Heart right ventricle (tissue), 16 donors: ENCODE measurements around the gene TIAM1. TPM values are rescaled to one million over a fixed set of nuclear protein-coding genes. Genes with fewer than 3 reads are reported as not detected.

Experiments
- ATAC-seq, 8 donors: fragments of 200-7000 bp; cut with Tn5 transposase; one replicate each; pipeline ENCODE4 v1.9.1; 2020; ENCODE audit warnings: mild to moderate bottlenecking in 8 of 8, moderate library complexity in 8 of 8, moderate number of reproducible peaks in 1 of 8
- DNase-seq, 2 donors: peaks; one replicate each; pipeline ENCODE4 v3.0.0-alpha.2; 2020
- H3K27ac ChIP-seq, 10 donors: fragments of 200-600 bp; sonication (generic) in 2 of 10; one replicate each; pipeline versions ENCODE4 v1.5.0 to v1.8.0; 2020 to 2022; ENCODE audit warnings: mild to moderate bottlenecking in 3 of 10
- H3K27me3 ChIP-seq, 7 donors: fragments of 200-600 bp; one replicate each; pipeline ENCODE4 v1.8.0; 2021 to 2022; ENCODE audit warnings: mild to moderate bottlenecking in 2 of 7
- H3K36me3 ChIP-seq, 9 donors: fragments of 200-600 bp; sonication (generic) in 1 of 9; one replicate each; pipeline versions ENCODE4 v1.5.0 to v1.8.0; 2020 to 2022; ENCODE audit warnings: mild to moderate bottlenecking in 2 of 9
- H3K4me1 ChIP-seq, 9 donors: fragments of 200-600 bp; sonication (generic) in 1 of 9; one replicate each; pipeline versions ENCODE4 v1.5.0 to v1.8.0; 2020 to 2022; ENCODE audit warnings: mild to moderate bottlenecking in 4 of 9
- H3K4me3 ChIP-seq, 10 donors: fragments of 200-600 bp; sonication (generic) in 2 of 10; one replicate each; pipeline versions ENCODE4 v1.5.0 to v1.8.0; 2020 to 2022; ENCODE audit warnings: mild to moderate bottlenecking in 7 of 10, moderate library complexity in 2 of 10
- H3K9me3 ChIP-seq, 11 donors: fragments of 200-600 bp in 10 of 11; sonication (generic) in 2 of 11; one replicate each; pipeline versions ENCODE4 v1.5.0 to v1.8.0; 2013 to 2022; ENCODE audit warnings: mild to moderate bottlenecking in 2 of 11, control low read depth in 1 of 11, moderate library complexity in 1 of 11
- WGBS, 2 donors: extraction: QIAGEN DNeasy Blood & Tissue Kit; methylation state at CpG; one replicate each; pipeline ENCODE4 v1.1.7; 2013; ENCODE audit warnings: inconsistent platforms in 1 of 2; 5-methylcytosine and 5-hydroxymethylcytosine counted together
- intact Hi-C, 10 donors: fragments of 100-400 bp; cut with DNase I; formaldehyde crosslinking; loops; one replicate each; pipeline versions ENCODE4 v1.11.1 to v1.14.2; 2022
- polyA plus RNA-seq, 2 donors: library from polyadenylated mRNA; stranded (reverse); fragments of 200-250 nt; gene quantifications; one replicate each; pipeline ENCODE4 v1.2.3, GENCODE V29; 2013
- total RNA-seq, 10 donors: library from RNA; stranded (reverse); fragmentation: NEBNext Ultra II Directional in 3 of 10; extraction: Animal tissue kit (Norgen Biotek cat#: 25700) in 3 of 10; gene quantifications; one replicate each; pipeline versions ENCODE4 v1.2.1 to v1.2.4, GENCODE V29; 2021 to 2023
- TF ChIP-seq, protein P1 (sequence below), 9 donors: fragments of 200-600 bp; sonication (generic) in 2 of 9; IDR thresholded peaks; one replicate each; pipeline versions ENCODE4 v1.5.0 to v1.8.0; 2021 to 2022; ENCODE audit warnings: antibody characterized with exemption in 9 of 9, mild to moderate bottlenecking in 5 of 9, moderate library complexity in 1 of 9
- donor health status: Arrhythmogenic right ventricular cardiomyopathy.
- donor health status: ischemic (EF 13 %, LVEDD 7.1; RV severe dilation, severe dysfunction).
- donor health status: healthy with polysubstance abuse.
- donor health status: DM: no; HTN: yes; CAD: no.
- donor health status: DM: no; HTN: no; CAD: no.
- donor health status: ischemic (EF 25% LVEDD 6.9; RV normal size, moderate dysfunction).
- donor health status: ischemic (EF 25% LVEDD 5.7; RV mildly dilated, moderate dysfunction).
- donor health status: healthy.
- donor health status: DM: yes; HTN: yes; CAD: no.
- donor health status: Ischemic cardiomyopathy.
- donor health status: ischemic (EF 35%, LVEDD 5.7; RV mildly dilated, moderate dysfunction).
- donor health status: nonischemic (EF 11% LVEDD 7.7; RV severe dilation, severe dysfunction).
- donor health status: DM: yes; HTN: yes; CAD: no.
- donor health status: PGD.
- donor health status: ischemic (EF 29% LVEDD 5.4; RV normal size, mild dysfunction).
- donor health status: nonischemic (EF 23%, LVEDD 6.1; RV moderate dilation, normal function).

TIAM1 gene
- total and polyA plus RNA-seq, 12 donors: 0.97 to 4.5 (median 2.0) TPM

DNA sequence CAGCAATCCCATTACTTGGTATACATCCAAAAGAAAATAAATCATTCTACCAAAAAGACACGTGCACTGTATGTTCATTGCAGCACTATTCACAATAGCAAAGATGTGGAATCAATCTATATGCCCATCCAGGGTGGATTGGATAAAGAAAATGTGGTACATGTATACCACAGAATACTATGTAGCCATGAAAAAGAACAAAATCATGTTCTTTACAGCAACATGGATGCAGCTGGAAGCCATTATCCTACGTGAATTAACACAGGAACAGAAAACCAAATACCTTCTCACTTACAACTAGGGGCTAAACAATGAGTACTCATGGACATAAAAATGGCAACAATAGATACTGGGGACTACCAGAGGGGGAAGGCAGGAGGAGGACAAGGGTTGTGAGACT is 147.3 kb downstream of the TIAM1 start:
- Histone ChIP-seq H3K36me3 (peaks cover 0 to 5% (median 0%) of the 10 kb centered on the region in 9 donors), H3K4me3 (no peak overlapping the region), H3K9me3 (no peaks in the 10 kb centered on the region), H3K27me3 (peaks cover 0 to 10% (median 0%) of the 10 kb centered on the region in 7 donors), H3K4me1 (peaks cover 0 to 21% (median 0%) of the 10 kb centered on the region in 9 donors), H3K27ac (no peak overlapping the region)
- ATAC-seq (no peak), DNase-seq (no peak)
- 92 to 97% methylated on average over 2 of the region's 2 CpGs for WGBS, 2 donors
- TF ChIP-seq, protein P1, sequence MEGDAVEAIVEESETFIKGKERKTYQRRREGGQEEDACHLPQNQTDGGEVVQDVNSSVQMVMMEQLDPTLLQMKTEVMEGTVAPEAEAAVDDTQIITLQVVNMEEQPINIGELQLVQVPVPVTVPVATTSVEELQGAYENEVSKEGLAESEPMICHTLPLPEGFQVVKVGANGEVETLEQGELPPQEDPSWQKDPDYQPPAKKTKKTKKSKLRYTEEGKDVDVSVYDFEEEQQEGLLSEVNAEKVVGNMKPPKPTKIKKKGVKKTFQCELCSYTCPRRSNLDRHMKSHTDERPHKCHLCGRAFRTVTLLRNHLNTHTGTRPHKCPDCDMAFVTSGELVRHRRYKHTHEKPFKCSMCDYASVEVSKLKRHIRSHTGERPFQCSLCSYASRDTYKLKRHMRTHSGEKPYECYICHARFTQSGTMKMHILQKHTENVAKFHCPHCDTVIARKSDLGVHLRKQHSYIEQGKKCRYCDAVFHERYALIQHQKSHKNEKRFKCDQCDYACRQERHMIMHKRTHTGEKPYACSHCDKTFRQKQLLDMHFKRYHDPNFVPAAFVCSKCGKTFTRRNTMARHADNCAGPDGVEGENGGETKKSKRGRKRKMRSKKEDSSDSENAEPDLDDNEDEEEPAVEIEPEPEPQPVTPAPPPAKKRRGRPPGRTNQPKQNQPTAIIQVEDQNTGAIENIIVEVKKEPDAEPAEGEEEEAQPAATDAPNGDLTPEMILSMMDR (IDR thresholded peaks at IDR 0.05): no peak
- intact Hi-C loops: loop anchor here in 5 of 10 donors (5.0 to 10.0 kb wide), 4 partner anchors 381 to 408 kb away; no protein-coding TSS in a partner anchor

DNA sequence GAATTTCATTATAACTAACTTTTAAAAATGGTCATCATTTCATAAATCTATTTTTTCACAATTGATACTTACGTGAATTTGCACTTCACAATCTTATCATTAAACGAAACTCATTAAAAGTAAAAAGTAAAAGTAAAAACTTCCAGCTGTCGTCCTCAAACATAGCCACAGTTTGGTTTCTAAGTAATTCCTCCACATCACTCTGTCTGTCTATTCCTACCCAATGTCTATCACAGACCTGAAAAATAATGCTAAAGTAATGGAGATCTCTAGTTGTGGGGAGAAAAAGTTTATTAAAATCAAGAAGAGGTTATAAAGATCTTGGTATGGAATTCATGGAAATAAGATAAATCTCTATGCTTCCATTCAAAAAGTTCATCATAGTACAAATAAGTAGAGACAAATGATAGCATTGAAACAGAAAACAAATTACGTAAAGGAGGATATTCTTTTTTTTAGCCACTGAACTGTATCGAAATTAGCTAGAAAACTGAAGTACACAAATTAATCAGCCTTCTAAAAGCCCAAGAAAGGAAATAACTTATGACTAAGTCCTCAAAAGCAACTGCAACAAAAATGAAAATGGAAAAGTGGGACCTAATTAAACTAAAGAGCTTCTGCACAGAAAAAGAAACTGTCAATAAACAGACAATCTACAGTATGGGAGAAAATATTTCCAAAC is 148.6 kb downstream of the TIAM1 start:
- intact Hi-C loops: loop anchor here in 5 of 10 donors (5.0 to 10.0 kb wide), 4 partner anchors 382 to 409 kb away; no protein-coding TSS in a partner anchor
- peaks cover 0 to 5% (median 0%) of the 10 kb centered on the region in 9 donors for H3K36me3 ChIP-seq
- ATAC-seq: no peak
- H3K9me3 ChIP-seq: no peaks in the 10 kb centered on the region
- H3K4me1 ChIP-seq: peaks cover 0 to 9% (median 0%) of the 10 kb centered on the region in 9 donors
- no peak for DNase-seq
- 77 to 78% methylated on average over 5 of the region's 5 CpGs for WGBS, 2 donors
- no peak overlapping the region for H3K27ac ChIP-seq
- H3K4me3 ChIP-seq: no peak overlapping the region
- H3K27me3 ChIP-seq: peaks cover 0 to 10% (median 0%) of the 10 kb centered on the region in 7 donors
- TF ChIP-seq, protein P1 (IDR thresholded peaks at IDR 0.05): no peak

GRCh38 chr21:31194510-31195293 is 149.4 kb downstream of the TIAM1 start:
- TF ChIP-seq, protein P1 (IDR thresholded peaks at IDR 0.05): no peak
- 87 to 88% methylated on average over 5 of the region's 5 CpGs for WGBS, 2 donors
- no peaks in the 10 kb centered on the region for H3K9me3 ChIP-seq
- H3K4me3 ChIP-seq: no peak overlapping the region
- H3K4me1 ChIP-seq: peaks cover 0 to 8% (median 0%) of the 10 kb centered on the region in 9 donors
- ATAC-seq (no peak), DNase-seq (no peak)
- intact Hi-C loops: loop anchor here in 5 of 10 donors (5.0 to 10.0 kb wide), 4 partner anchors 383 to 410 kb away; no protein-coding TSS in a partner anchor
- peaks cover 0 to 15% (median 1%) of the 10 kb centered on the region in 7 donors for H3K27me3 ChIP-seq
- H3K36me3 ChIP-seq: peaks cover 0 to 5% (median 0%) of the 10 kb centered on the region in 9 donors
- no peak overlapping the region for H3K27ac ChIP-seq

DNA sequence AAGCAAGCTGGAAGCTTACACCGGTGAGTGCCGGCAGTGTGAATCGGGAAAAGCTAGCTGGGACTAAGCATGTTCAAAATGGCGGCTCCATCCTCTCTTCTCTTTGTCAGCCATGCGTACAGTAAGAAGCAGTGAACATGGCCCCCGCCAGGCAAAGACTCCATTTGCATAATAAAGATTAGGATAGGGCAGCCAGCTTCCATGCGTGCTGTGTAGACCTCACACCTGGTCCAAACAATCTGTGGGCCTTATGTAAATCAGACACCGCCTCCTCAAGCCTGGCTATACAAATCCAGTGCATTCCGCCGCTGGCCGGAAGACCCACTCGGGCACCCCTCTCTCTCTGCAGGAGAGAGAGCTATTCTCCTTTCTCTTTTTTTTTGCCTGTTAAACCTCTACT is 150.3 kb downstream of the TIAM1 start:
- no peaks in the 10 kb centered on the region for H3K9me3 ChIP-seq
- WGBS, 2 donors: 90 to 95% methylated on average over 12 of the region's 12 CpGs
- no peak overlapping the region for H3K4me3 ChIP-seq
- ATAC-seq: no peak
- peaks cover 0 to 5% (median 0%) of the 10 kb centered on the region in 9 donors for H3K36me3 ChIP-seq
- TF ChIP-seq, protein P1 (IDR thresholded peaks at IDR 0.05): no peak
- no peak for DNase-seq
- H3K27ac ChIP-seq: no peak overlapping the region
- intact Hi-C loops: loop anchor here in 1 of 10 donors (10.0 kb wide), 1 partner anchor 411 kb away; no protein-coding TSS in a partner anchor
- H3K27me3 ChIP-seq: peaks cover 0 to 18% (median 4%) of the 10 kb centered on the region in 7 donors
- H3K4me1 ChIP-seq: peaks cover 0 to 8% (median 0%) of the 10 kb centered on the region in 9 donors
